ENCODE results near the gene FKBP10.

The FKBP10 gene

GRCh38 chr17:41779954-41780353, 32.9 kb upstream of the FKBP10 start:
- Mint-ChIP-seq H3K27ac (no peak overlapping the region), H3K27me3 (ENCODE audit: low read depth, poor library complexity) (no peaks in the 10 kb centered on the region), H3K9me3 (no peaks in the 10 kb centered on the region), H3K36me3 (ENCODE audit: low read depth) (peaks cover 23% of the 10 kb centered on the region), H3K4me3 (no peak overlapping the region), H3K4me1 (peaks cover 77% of the 10 kb centered on the region)
- no peak for DNase-seq
- TF ChIP-seq CTCF (IDR thresholded peaks at IDR 0.05) = no peak

- Mint-ChIP-seq H3K4me3 (peak overlapping the region; percentile 55), H3K27ac (peak overlapping the region; percentile 89), H3K4me1 (peaks cover 63% of the 10 kb centered on the region), H3K9me3 (no peaks in the 10 kb centered on the region), H3K27me3 (ENCODE audit: low read depth, poor library complexity) (no peaks in the 10 kb centered on the region), H3K36me3 (ENCODE audit: low read depth) (peaks cover 11% of the 10 kb centered on the region)
- TF ChIP-seq CTCF (IDR thresholded peaks at IDR 0.05) = no peak
- DNase-seq = no peak
Observed at GRCh38 chr17:41781404-41782110, 31.2 kb upstream of the FKBP10 start.

GRCh38 chr17:41782142-41782541, 30.7 kb upstream of the FKBP10 start:
- Mint-ChIP-seq H3K9me3 (no peaks in the 10 kb centered on the region), H3K27me3 (ENCODE audit: low read depth, poor library complexity) (no peaks in the 10 kb centered on the region), H3K36me3 (ENCODE audit: low read depth) (peaks cover 11% of the 10 kb centered on the region), H3K27ac (peak overlapping the region; percentile 89), H3K4me1 (peaks cover 59% of the 10 kb centered on the region), H3K4me3 (peak overlapping the region; percentile 55)
- no peak for DNase-seq
- TF ChIP-seq CTCF (IDR thresholded peaks at IDR 0.05) = no peak

- Mint-ChIP-seq H3K4me1 (peaks cover 46% of the 10 kb centered on the region), H3K27me3 (ENCODE audit: low read depth, poor library complexity) (peaks cover 4% of the 10 kb centered on the region), H3K36me3 (ENCODE audit: low read depth) (peaks cover 11% of the 10 kb centered on the region), H3K9me3 (no peaks in the 10 kb centered on the region), H3K4me3 (peak overlapping the region; percentile 92), H3K27ac (peak overlapping the region; percentile 97)
- DNase-seq = peak; percentile 38
- TF ChIP-seq CTCF (IDR thresholded peaks at IDR 0.05) = no peak
Observed at GRCh38 chr17:41784207-41784744, 28.5 kb upstream of the FKBP10 start.

- TF ChIP-seq CTCF (IDR thresholded peaks at IDR 0.05) = no peak
- peaks cover 50% of the 10 kb centered on the region for H3K4me1 Mint-ChIP-seq
- no peaks in the 10 kb centered on the region for H3K9me3 Mint-ChIP-seq
- peaks cover 11% of the 10 kb centered on the region for H3K36me3 Mint-ChIP-seq (ENCODE audit: low read depth)
- H3K27me3 Mint-ChIP-seq (ENCODE audit: low read depth, poor library complexity) = peaks cover 8% of the 10 kb centered on the region
- DNase-seq = peak; percentile 69
- H3K4me3 Mint-ChIP-seq = peak overlapping the region; percentile 92
- H3K27ac Mint-ChIP-seq = peak overlapping the region; percentile 97
Observed at GRCh38 chr17:41785091-41785858, 27.5 kb upstream of the FKBP10 start.
